Fibroblast of skin of abdomen (primary cell): ENCODE measurements around the gene SEMA3F.
A peak's percentile ranks its signal among the peaks of the same experiment; 100 is the strongest.
"Not testable (repeated sequence)": the region's sequence is repeated elsewhere in the genome, so short reads cannot be mapped to it uniquely, and the experiment has no call there.

Source experiments
- DNase-seq: peaks from one replicate; pipeline ENCODE4 v3.0.0-alpha.2; 2013

Gene SEMA3F

GRCh38 chr3:50194128-50194902 is 39.2 kb downstream of the SEMA3F start:
- peak; percentile 43 for DNase-seq

- no peak for DNase-seq
Measured at GRCh38 chr3:50194903-50195500, 39.9 kb downstream of the SEMA3F start.

GRCh38 chr3:50195501-50196252 is 40.6 kb downstream of the SEMA3F start:
- no peak for DNase-seq

- DNase-seq: no peak
Measured at GRCh38 chr3:50196253-50196801, 41.2 kb downstream of the SEMA3F start.

GRCh38 chr3:50201573-50202315 is 46.6 kb downstream of the SEMA3F start:
- DNase-seq: no peak

- no peak for DNase-seq
Measured at GRCh38 chr3:50202353-50203112, 47.4 kb downstream of the SEMA3F start.

GRCh38 chr3:50203113-50203808 is 48.1 kb downstream of the SEMA3F start:
- no peak for DNase-seq

GRCh38 chr3:50203809-50204803 is 49.0 kb downstream of the SEMA3F start:
- no peak for DNase-seq

GRCh38 chr3:50204804-50205412 is 49.8 kb downstream of the SEMA3F start, which contains the start of gene SLC38A3:
SLC38A3 (plus strand) TSS chr3:50205271; CDS start chr3:50214200, 8,929 bp downstream.
- DNase-seq: no peak

- DNase-seq: no peak
Measured at GRCh38 chr3:50205413-50206276, 50.5 kb downstream of the SEMA3F start.

- DNase-seq: no peak
Measured at GRCh38 chr3:50207359-50208042, 52.4 kb downstream of the SEMA3F start.

- DNase-seq: no peak
Measured at GRCh38 chr3:50208677-50209344, 53.7 kb downstream of the SEMA3F start.

GRCh38 chr3:50210176-50210509 is 55.0 kb downstream of the SEMA3F start:
- no peak for DNase-seq

GRCh38 chr3:50210510-50211367 is 55.6 kb downstream of the SEMA3F start:
- DNase-seq: no peak

- not testable (repeated sequence) for DNase-seq
Measured at GRCh38 chr3:50211368-50211717, 56.2 kb downstream of the SEMA3F start.

- DNase-seq: peak; percentile 67
Measured at GRCh38 chr3:50211930-50212329, 56.8 kb downstream of the SEMA3F start.
